Fibroblast of mammary gland (primary cell): ENCODE data around the gene VSIR.

ENCODE experiments used
- DNase-seq: peaks from one replicate; pipeline ENCODE4 v3.0.0-alpha.2; 2010; ENCODE audit warnings: low read depth
- H3K4me3 ChIP-seq: 2 replicates; pipeline ENCODE4 v1.5.1; 2011; ENCODE audit warnings: low read depth, mild to moderate bottlenecking, low read length, moderate library complexity; ENCODE audit not compliant: control insufficient read depth
- CTCF ChIP-seq: conservative IDR thresholded peaks from 2 replicates; pipeline ENCODE4 v1.5.1; 2011; ENCODE audit warnings: low read depth, low read length, inconsistent platforms; ENCODE audit not compliant: control insufficient read depth, insufficient read depth

The VSIR gene

GRCh38 chr10:71701496-71702132 is 71.7 kb downstream of the VSIR start:
- DNase-seq, result no peak
- no peak overlapping the region for H3K4me3 ChIP-seq
- no peak for TF ChIP-seq CTCF

- TF ChIP-seq CTCF, result no peak
- H3K4me3 ChIP-seq, result no peak overlapping the region
- DNase-seq, result no peak
These were observed 72.5 kb downstream of the VSIR start for GRCh38 chr10:71700731-71701368.

- DNase-seq, result no peak
- no peak overlapping the region for H3K4me3 ChIP-seq
- no peak for TF ChIP-seq CTCF
These were observed 74.6 kb downstream of the VSIR start for GRCh38 chr10:71698737-71699136.

- TF ChIP-seq CTCF, result no peak
- H3K4me3 ChIP-seq, result no peak overlapping the region
- DNase-seq, result no peak
These were observed 75.2 kb downstream of the VSIR start for GRCh38 chr10:71697938-71698709.
